Type B pancreatic cell (in vitro differentiated cells): ENCODE measurements around the gene USP9Y. TPM values are rescaled to one million over a fixed set of nuclear protein-coding genes. Genes with fewer than 3 reads are reported as not detected.

Experiments
- DNase-seq: peaks from one replicate; pipeline ENCODE4 v3.0.0; 2021; ENCODE audit warnings: mixed read lengths; ENCODE audit not compliant: unreplicated experiment; ENCODE audit errors: extremely low spot score
- H3K27ac Mint-ChIP-seq: 2 replicates; pipeline ENCODE4 v1.8.0; 2021; ENCODE audit warnings: mild to moderate bottlenecking, mixed read lengths
- H3K27me3 Mint-ChIP-seq: 2 replicates; pipeline ENCODE4 v1.8.0; 2021; ENCODE audit warnings: mixed read lengths
- H3K36me3 Mint-ChIP-seq: 2 replicates; pipeline ENCODE4 v1.8.0; 2021; ENCODE audit warnings: mixed read lengths
- H3K4me1 Mint-ChIP-seq: one replicate; pipeline ENCODE4 v1.8.0; 2021; ENCODE audit warnings: mixed read lengths; ENCODE audit not compliant: unreplicated experiment
- H3K4me3 Mint-ChIP-seq: 2 replicates; pipeline ENCODE4 v1.8.0; 2021; ENCODE audit warnings: mild to moderate bottlenecking, mixed read lengths
- H3K9me3 Mint-ChIP-seq: 2 replicates; pipeline ENCODE4 v1.8.0; 2021; ENCODE audit warnings: mixed read lengths
- total RNA-seq: library from RNA; stranded (reverse); gene quantifications from 2 replicates; pipeline ENCODE4 v1.2.1, GENCODE V29; 2021; ENCODE audit warnings: low replicate concordance
- TF ChIP-seq, protein P1 (sequence below): fragments of 200-600 bp; sonication (generic); conservative IDR thresholded peaks from 2 replicates; pipeline ENCODE4 v1.5.0; 2021; ENCODE audit warnings: antibody characterized with exemption, mild to moderate bottlenecking

USP9Y gene
- total RNA-seq, 1 donor from 2014 or later = not detected

DNA sequence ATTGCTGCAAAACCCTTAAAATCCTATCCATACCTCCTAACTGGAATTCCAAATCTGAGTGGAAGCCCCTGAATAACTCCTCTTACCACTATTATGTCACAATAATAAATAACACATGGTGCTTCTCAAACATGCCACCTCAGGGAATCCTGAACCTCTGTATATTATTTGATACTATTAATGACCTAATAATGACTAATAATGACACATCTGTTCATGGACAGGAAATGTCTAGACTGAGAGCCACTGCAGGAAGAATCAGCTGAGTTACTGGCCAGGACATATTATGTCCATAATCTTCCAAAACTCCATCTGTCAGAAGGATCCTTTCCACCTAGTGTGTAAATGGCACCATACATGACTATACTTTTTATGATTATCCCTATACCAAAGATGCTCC is 195.9 kb downstream of the USP9Y start:
- H3K9me3 Mint-ChIP-seq = no peaks in the 10 kb centered on the region

GRCh38 chrY:12898604-12899003 is 197.6 kb downstream of the USP9Y start:
- Mint-ChIP-seq H3K27ac (no peak overlapping the region), H3K27me3 (no peaks in the 10 kb centered on the region), H3K4me1 (no peaks in the 10 kb centered on the region), H3K9me3 (no peaks in the 10 kb centered on the region), H3K36me3 (no peaks in the 10 kb centered on the region), H3K4me3 (no peak overlapping the region)
- DNase-seq = no peak
- TF ChIP-seq, protein P1, sequence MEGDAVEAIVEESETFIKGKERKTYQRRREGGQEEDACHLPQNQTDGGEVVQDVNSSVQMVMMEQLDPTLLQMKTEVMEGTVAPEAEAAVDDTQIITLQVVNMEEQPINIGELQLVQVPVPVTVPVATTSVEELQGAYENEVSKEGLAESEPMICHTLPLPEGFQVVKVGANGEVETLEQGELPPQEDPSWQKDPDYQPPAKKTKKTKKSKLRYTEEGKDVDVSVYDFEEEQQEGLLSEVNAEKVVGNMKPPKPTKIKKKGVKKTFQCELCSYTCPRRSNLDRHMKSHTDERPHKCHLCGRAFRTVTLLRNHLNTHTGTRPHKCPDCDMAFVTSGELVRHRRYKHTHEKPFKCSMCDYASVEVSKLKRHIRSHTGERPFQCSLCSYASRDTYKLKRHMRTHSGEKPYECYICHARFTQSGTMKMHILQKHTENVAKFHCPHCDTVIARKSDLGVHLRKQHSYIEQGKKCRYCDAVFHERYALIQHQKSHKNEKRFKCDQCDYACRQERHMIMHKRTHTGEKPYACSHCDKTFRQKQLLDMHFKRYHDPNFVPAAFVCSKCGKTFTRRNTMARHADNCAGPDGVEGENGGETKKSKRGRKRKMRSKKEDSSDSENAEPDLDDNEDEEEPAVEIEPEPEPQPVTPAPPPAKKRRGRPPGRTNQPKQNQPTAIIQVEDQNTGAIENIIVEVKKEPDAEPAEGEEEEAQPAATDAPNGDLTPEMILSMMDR = no peak

More for the DNA sequence above, 195.9 kb downstream of the USP9Y start:
- H3K27me3 Mint-ChIP-seq = no peaks in the 10 kb centered on the region
- no peaks in the 10 kb centered on the region for H3K4me1 Mint-ChIP-seq
- H3K27ac Mint-ChIP-seq = no peak overlapping the region
- no peaks in the 10 kb centered on the region for H3K36me3 Mint-ChIP-seq
- TF ChIP-seq, protein P1 = no peak
- no peak overlapping the region for H3K4me3 Mint-ChIP-seq
- DNase-seq = no peak

GRCh38 chrY:12904618-12905516 is 203.8 kb downstream of the USP9Y start, which contains the start of gene DDX3Y:
Gene DDX3Y (plus strand): TSS chrY:12904868. CDS start chrY:12904937, 69 bp downstream.
- Mint-ChIP-seq H3K27me3 (no peaks in the 10 kb centered on the region), H3K36me3 (no peaks in the 10 kb centered on the region), H3K27ac (no peak within 1 kb of the TSS), H3K4me1 (no peaks in the 10 kb centered on the region), H3K4me3 (no peak within 1 kb of the TSS), H3K9me3 (no peaks in the 10 kb centered on the region)
- no peak for DNase-seq
- TF ChIP-seq, protein P1 = no peak

GRCh38 chrY:12905517-12905872 is 204.5 kb downstream of the USP9Y start:
- no peaks in the 10 kb centered on the region for H3K27me3 Mint-ChIP-seq
- no peak overlapping the region for H3K4me3 Mint-ChIP-seq
- H3K4me1 Mint-ChIP-seq = no peaks in the 10 kb centered on the region
- TF ChIP-seq, protein P1 = no peak
- no peak overlapping the region for H3K27ac Mint-ChIP-seq
- no peak for DNase-seq
- H3K9me3 Mint-ChIP-seq = no peaks in the 10 kb centered on the region
- H3K36me3 Mint-ChIP-seq = no peaks in the 10 kb centered on the region

DNA sequence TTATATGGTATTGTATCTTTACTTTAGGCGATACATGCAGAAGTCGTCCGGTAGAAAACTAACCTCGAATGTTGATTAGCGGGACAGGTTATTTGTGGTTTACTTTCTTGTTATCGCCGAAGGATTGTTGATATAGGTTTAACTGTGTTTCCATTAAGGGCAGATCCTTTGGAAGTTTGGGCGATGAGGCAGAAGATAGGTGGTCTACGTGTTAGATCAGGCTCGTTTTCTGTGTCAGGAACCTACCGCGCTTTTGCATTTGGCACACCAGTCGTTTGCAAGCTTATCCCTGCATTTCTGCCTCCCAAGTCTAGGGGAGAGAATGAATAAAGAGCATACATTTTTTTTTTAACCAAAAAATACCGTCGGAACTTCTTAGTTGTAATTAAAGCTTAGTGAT is 204.9 kb downstream of the USP9Y start:
- H3K36me3 Mint-ChIP-seq = no peaks in the 10 kb centered on the region
- H3K27ac Mint-ChIP-seq = no peak overlapping the region
- no peaks in the 10 kb centered on the region for H3K4me1 Mint-ChIP-seq
- no peaks in the 10 kb centered on the region for H3K27me3 Mint-ChIP-seq
- TF ChIP-seq, protein P1 = no peak
- no peak overlapping the region for H3K4me3 Mint-ChIP-seq
- no peak for DNase-seq
- no peaks in the 10 kb centered on the region for H3K9me3 Mint-ChIP-seq

Other genes with a start within 250 kb of the USP9Y start
- not detected in 2 replicates for gene DDX3Y, start 203.6 kb downstream of the USP9Y start, total RNA-seq